GM19397 (cell line): ENCODE measurements around the gene ANKS6.

ENCODE experiments used
- ATAC-seq: cut with Tn5 transposase; IDR thresholded peaks from one replicate; pipeline ENCODE4 v1.9.1; 2021; ENCODE audit warnings: mild to moderate bottlenecking, moderate library complexity; ENCODE audit not compliant: unreplicated experiment

Gene ANKS6

DNA sequence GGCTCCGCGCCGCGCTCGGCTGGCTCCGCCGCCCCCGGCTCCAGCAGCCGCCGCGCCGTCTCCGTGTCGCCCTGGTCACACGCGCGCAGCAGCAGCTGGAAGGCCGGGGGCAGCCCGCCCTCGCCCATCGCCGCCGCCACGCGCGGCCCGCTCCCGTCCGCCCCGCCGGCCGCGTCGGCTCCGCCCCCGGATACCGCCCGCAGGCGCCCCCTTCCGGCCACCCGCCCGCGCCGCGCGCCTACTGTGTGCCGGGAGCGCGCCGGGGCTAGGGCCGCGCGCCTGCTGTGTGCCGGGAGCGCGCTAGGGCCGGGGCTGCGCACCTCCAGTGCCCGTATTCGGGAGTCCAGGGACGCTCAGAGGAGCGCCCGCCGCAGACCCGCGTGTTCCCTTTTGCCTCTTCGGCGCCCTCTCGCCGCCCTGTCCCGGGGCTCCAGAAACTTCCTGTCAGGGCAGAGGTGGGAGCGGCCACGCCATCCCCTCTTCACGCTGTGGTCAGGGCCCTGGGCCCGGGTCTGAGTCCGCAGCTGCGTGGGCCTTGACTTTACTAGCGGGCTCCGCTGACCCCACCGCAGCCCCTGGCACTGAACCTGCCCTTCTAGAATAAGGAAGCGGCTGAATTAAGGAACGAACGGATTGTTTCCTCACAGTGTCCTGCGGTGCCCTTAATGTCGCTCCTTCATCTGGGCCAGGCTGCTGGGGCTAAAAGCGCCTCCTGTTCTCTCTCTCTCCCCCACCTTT is at the start of gene ANKS6:
Gene ANKS6, minus strand, starts transcription at position 192 of the 738 bp plus-strand sequence. Its CDS starts 64 bp downstream, at position 128.
- ATAC-seq, result peak; percentile 76

DNA sequence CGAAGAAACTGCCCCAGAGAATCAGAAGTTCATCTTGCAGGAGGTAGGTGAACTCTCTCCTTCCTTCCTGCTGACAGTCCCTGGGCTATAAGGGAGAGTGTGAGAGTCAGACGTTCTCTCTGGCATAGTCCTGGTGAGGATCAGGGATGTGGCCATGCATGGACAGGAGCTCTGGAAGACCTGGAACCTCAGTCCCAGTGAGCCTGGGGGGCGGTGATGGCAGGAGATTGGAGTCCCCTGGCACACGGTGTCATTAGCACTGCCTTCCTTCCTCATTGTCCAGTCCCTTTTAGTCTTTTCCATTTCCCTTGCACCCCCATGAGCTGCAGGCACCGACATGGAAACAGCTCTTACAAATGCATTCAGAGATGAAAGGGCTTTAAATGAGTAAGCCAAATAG is 49.7 kb upstream of the ANKS6 start:
- ATAC-seq, result no peak

- ATAC-seq, result no peak
These were observed 46.2 kb upstream of the ANKS6 start for GRCh38 chr9:98842510-98842909.

GRCh38 chr9:98839724-98840123 is 43.4 kb upstream of the ANKS6 start:
- no peak for ATAC-seq

GRCh38 chr9:98838868-98839565 is 42.7 kb upstream of the ANKS6 start:
- ATAC-seq, result no peak

- no peak for ATAC-seq
These were observed 42.0 kb upstream of the ANKS6 start for GRCh38 chr9:98838155-98838867.

GRCh38 chr9:98837516-98837915 is 41.2 kb upstream of the ANKS6 start:
- no peak for ATAC-seq

DNA sequence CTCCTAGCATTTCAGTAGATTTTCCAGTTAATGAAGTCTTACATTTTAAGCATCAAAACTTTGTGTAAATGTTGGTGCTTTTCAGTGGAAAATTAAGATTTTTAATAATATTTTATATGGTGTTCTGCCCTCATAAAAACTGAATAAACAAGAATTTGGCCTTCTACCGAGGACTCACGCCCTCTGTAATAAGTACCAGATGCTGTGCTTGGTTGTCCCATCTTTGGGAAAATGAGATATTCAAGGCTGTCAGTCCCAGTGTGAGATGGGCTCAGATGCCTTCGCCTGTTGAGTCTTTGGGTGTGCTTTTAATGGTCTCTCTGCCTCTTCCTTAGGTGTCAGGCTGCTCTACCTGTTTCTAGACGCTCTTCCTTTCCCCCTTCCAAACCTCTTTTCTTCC is 39.9 kb upstream of the ANKS6 start:
- ATAC-seq, result no peak

DNA sequence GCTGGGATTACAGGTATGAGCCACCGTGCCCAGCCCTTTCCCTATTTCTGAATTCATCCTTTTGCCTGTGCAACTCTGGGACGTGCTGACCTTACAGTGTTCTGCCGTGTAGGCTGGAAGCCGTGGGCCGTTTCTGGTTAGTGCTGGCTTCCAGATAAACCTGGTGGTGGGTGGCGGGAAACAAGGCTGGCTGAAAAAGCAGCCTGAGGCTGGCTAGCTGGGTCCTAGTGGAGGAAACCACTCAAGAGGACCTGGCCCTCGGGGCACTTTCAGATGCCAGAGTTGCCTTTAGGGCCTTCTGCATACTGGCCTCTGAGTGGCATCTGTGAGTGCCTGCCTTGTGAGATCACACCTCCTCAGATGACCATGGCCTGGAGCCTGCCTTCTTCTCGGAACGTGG is 38.0 kb upstream of the ANKS6 start:
- ATAC-seq, result no peak

DNA sequence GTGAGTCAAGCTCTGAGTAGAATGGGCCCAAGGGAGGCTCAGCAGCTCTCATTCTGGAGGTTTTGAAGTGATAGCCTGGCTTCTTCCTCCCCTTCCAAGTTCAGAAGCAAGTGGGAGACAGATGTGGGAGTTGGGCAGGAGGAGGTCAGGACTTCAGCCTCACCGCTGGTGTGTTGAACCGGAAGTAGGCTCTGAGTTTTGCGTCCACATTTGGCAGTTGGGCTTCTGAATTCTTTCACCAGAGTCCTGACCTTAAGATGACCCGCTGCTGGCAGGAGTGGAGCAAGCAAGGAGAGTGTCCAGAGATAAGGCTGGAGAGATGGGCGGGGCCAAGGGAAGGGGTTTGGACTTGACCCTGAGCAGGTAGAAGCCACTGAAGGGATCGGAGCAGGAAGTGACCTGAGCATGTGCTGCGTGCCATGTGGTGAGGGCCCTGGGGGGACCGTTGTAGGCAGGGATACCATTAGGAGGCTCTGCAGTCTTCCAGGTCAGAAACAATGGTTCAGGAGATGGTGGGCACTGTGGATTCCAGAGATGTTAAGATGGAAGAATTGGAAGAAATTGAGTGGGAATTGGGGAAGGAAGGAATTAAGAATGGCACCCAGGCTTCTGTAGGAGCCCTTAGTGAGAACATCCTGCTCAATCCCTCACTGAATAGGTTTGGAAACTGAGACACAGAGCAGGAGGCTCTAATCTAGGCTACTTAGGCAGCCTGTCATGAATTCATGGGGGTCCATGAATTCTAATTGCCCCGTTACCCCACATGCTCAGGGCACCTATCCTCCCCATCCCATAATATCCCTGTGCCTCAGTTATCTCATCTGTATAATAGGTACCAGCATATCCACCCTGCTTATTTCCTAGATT is 37.0 kb upstream of the ANKS6 start:
- no peak for ATAC-seq

- no peak for ATAC-seq
These were observed 36.4 kb upstream of the ANKS6 start for GRCh38 chr9:98832768-98833089.

DNA sequence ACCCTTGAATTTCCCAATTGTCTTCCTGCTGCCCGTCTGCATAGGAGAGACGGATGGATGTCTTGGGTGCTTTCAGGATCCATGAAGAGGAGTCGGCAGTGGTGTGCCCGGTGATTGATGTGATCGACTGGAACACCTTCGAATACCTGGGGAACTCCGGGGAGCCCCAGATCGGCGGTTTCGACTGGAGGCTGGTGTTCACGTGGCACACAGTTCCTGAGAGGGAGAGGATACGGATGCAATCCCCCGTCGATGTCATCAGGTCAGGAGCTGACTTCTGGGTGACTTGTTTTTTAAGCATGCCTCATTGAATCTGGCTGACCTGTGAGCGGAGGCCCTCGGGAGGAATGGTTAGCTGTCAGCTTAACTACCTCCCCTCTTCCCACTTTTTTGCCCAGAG is 35.3 kb upstream of the ANKS6 start:
- ATAC-seq, result no peak

- ATAC-seq, result no peak
These were observed 34.2 kb upstream of the ANKS6 start for GRCh38 chr9:98830554-98830953.

DNA sequence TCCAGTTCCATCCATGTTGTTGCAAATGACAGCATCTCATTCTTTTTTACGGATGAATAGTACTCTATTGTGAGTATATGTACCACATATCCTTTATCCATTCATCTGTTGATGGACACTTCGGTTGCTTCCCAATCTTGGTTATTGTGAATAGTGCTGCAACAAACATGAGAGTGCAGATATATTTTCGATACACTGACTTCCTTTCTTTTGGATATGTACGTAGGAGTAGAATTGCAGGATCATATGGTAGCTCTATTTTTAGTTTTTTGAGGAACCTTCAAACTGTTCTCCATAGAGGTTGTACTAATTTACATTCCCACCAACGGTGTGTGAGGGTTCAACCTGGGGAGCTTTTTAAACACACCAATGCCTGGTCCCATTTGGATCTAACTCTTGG is 33.4 kb upstream of the ANKS6 start:
- no peak for ATAC-seq

GRCh38 chr9:98826716-98827115 is 30.4 kb upstream of the ANKS6 start:
- no peak for ATAC-seq

- no peak for ATAC-seq
These were observed 29.1 kb upstream of the ANKS6 start for GRCh38 chr9:98825414-98825813.

DNA sequence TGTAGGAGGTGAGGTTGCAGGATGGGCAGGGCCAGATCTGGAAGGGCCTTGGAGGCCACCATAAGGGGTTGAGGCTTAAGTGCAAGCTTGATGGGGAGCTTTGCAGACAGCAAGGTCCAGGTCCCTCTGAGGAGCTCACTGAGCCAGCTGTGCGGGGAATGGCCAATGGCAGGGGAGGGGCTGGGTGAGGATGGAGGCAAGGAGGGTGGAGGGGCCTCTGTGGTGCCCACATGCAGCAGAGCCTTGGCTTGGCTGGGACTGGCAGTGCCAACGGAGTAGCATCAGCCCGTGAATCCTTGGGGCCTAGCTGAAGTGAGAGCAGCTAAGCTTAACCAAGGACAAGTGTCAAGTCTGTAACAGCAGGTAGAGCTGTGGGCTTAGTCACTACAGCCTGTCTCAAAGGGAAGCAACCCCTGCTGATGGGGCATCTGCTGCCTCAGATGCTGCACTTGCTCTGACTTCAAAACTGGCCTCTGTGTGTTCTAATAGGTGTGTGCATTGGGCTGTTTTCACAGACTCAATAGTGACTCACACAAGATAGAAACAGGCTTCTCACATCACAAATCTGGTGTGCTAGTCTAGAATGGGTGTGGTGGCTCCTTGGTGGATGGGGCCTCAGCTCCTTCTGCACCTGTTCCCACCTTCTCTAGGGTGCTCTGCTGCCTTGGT is 27.4 kb upstream of the ANKS6 start:
- ATAC-seq, result no peak

DNA sequence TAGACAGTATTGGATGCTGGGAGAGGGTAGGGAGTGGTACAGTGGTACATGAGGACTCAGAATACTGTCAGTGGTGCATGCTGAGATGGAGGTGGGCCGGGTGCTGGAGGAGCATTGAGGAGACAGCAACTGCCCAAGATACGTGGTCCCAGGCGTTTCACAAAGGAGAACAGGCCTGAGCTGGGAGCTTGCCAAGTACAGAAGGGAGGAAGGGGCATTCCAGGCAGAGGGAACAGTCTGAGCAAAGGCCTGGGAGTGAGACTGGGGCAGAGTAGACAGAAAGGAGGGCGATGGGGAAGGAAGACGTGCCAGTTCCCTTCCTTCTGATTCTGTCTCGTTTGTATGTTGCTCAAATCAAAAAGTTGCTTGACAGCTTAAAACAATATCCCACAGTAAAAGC is 26.3 kb upstream of the ANKS6 start:
- no peak for ATAC-seq

- no peak for ATAC-seq
These were observed 25.5 kb upstream of the ANKS6 start for GRCh38 chr9:98821831-98822230.

GRCh38 chr9:98819231-98819630 is 22.9 kb upstream of the ANKS6 start:
- ATAC-seq, result no peak

GRCh38 chr9:98818764-98819163 is 22.4 kb upstream of the ANKS6 start:
- ATAC-seq, result no peak
